ENCODE results near the gene DPT.

The DPT gene

DNA sequence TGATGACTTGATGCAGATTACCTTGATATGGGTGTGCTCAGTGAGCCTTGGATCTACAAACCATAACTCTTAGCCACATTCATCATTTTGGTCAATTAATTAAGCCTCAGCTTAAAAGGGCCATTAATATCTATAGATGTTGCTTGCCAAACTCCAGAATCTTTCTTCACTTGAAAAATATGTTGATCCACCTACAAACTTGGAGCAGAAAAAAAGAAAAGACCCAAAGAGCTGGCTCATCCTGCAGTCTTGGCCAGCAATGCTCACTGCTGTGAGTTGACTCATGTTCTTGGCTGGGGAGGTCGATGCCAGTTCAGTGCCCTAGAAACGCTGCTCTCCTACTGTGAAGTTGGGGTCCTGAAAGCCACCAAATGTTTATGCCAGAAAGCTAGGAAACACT lies 75.4 kb downstream of the DPT start:
- TF ChIP-seq, protein P1, sequence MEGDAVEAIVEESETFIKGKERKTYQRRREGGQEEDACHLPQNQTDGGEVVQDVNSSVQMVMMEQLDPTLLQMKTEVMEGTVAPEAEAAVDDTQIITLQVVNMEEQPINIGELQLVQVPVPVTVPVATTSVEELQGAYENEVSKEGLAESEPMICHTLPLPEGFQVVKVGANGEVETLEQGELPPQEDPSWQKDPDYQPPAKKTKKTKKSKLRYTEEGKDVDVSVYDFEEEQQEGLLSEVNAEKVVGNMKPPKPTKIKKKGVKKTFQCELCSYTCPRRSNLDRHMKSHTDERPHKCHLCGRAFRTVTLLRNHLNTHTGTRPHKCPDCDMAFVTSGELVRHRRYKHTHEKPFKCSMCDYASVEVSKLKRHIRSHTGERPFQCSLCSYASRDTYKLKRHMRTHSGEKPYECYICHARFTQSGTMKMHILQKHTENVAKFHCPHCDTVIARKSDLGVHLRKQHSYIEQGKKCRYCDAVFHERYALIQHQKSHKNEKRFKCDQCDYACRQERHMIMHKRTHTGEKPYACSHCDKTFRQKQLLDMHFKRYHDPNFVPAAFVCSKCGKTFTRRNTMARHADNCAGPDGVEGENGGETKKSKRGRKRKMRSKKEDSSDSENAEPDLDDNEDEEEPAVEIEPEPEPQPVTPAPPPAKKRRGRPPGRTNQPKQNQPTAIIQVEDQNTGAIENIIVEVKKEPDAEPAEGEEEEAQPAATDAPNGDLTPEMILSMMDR (IDR thresholded peaks at IDR 0.05; ENCODE audit: control insufficient read depth, extremely low read depth, insufficient read depth) = no peak
- DNase-seq (ENCODE audit: low read depth) = no peak
- H3K4me3 ChIP-seq (ENCODE audit: low read depth, low read length) = no peak overlapping the region

DNA sequence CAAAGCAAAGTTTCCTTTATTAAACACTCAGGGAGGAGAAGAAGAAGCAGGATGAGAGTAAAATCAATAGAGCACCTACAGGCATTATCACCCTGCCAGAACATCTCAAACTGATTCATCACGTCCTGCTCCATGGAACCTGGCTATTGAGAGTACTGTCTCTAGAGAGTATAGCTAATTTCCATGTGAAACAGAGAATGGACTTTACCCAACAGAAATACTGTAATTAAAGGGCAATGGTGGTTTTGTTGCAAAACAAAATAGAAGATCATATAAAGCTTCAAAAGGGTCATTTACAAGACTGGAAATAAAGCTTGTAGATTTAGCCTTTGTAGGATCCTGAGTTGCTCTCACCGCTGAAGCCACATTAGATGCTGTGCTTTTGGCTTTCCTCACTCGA lies 83.3 kb downstream of the DPT start:
- no peak for DNase-seq (ENCODE audit: low read depth)
- TF ChIP-seq, protein P1 (IDR thresholded peaks at IDR 0.05; ENCODE audit: control insufficient read depth, extremely low read depth, insufficient read depth) = no peak
- no peak overlapping the region for H3K4me3 ChIP-seq (ENCODE audit: low read depth, low read length)
